ENCODE data around the gene MBNL2.

MBNL2 gene

GRCh38 chr13:97266772-97267417 lies 44.8 kb downstream of the MBNL2 start:
- TF ChIP-seq ZFX (IDR thresholded peaks at IDR 0.05) (no peak), CTCF (conservative IDR thresholded peaks at IDR 0.05) (no peak)
- no peak overlapping the region for H3K27ac ChIP-seq

- no peak for TF ChIP-seq ZFX (IDR thresholded peaks at IDR 0.05)
- TF ChIP-seq CTCF (conservative IDR thresholded peaks at IDR 0.05): no peak
- H3K27ac ChIP-seq: no peak overlapping the region
These were observed 45.4 kb downstream of the MBNL2 start for GRCh38 chr13:97267418-97268059.

- TF ChIP-seq ZFX (IDR thresholded peaks at IDR 0.05) (no peak), CTCF (conservative IDR thresholded peaks at IDR 0.05) (no peak)
- H3K27ac ChIP-seq: no peak overlapping the region
These were observed 46.6 kb downstream of the MBNL2 start for GRCh38 chr13:97268772-97269171.

- TF ChIP-seq ZFX (IDR thresholded peaks at IDR 0.05) (no peak), CTCF (conservative IDR thresholded peaks at IDR 0.05) (no peak)
- no peak overlapping the region for H3K27ac ChIP-seq
These were observed 47.5 kb downstream of the MBNL2 start for GRCh38 chr13:97269603-97270002.

GRCh38 chr13:97272526-97272925 lies 50.4 kb downstream of the MBNL2 start:
- no peak for TF ChIP-seq ZFX (IDR thresholded peaks at IDR 0.05)
- no peak for TF ChIP-seq CTCF (conservative IDR thresholded peaks at IDR 0.05)
- H3K27ac ChIP-seq: no peak overlapping the region

GRCh38 chr13:97273341-97273831 lies 51.3 kb downstream of the MBNL2 start:
- TF ChIP-seq CTCF (conservative IDR thresholded peaks at IDR 0.05) (no peak), ZFX (IDR thresholded peaks at IDR 0.05) (no peak)
- H3K27ac ChIP-seq: no peak overlapping the region

- TF ChIP-seq ZFX (IDR thresholded peaks at IDR 0.05) (no peak), CTCF (conservative IDR thresholded peaks at IDR 0.05) (no peak)
- H3K27ac ChIP-seq: no peak overlapping the region
These were observed 52.9 kb downstream of the MBNL2 start for GRCh38 chr13:97274829-97275649.
